ENCODE results near the gene INO80B. TPM values are rescaled to one million over a fixed set of nuclear protein-coding genes. Genes with fewer than 3 reads are reported as not detected.

The INO80B gene
- total and polyA plus RNA-seq, 12 donors: 13.6 to 133 (median 40.0) TPM

DNA sequence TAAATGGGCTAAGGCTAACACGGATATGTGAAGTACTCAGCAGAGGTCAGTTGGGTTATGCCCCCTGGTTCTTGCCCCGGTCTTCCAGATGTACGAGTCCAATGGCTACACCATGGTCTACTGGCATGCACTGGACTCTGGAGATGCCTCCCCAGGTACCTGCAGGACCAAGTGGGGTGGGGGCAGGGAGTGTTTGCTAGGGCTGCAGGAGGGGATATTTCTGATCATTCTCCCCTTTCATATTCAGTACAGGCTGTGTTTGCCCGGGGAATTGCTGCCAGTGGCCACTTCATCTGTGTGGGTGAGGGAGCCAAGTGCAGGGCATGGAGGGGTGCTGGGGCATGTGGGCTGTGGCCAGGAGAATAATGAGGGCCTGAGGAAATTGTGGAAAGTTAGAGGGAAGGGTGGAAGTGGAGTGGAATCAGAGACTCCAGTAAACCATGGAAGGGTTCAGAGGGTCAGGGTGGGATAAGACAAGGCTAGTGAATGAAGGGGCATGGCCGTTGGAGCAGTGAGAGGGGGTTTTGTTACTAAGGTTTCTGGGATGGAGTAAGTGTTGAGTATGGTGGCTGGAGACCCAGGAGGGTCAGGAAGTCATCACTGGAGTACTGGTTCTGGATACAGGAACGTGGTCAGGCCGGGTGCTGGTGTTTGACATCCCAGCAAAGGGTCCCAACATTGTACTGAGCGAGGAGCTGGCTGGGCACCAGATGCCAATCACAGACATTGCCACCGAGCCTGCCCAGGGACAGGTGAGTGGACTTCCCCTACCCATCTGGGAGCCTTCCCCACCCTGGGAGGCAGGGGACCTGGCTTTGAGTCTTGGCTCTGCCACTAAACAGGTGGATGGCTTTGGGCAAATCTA is 31.4 kb upstream of the INO80B start:
- peaks cover 5 to 6% of the 10 kb centered on the region in 2 donors for H3K4me1 ChIP-seq (replicated peaks in 1 of 2)
- H3K27ac ChIP-seq: no peak overlapping the region
- H3K4me3 ChIP-seq: no peak overlapping the region
- H3K36me3 ChIP-seq (replicated peaks in 1 of 2): peaks cover 0 to 27% of the 10 kb centered on the region in 2 donors
- TF ChIP-seq POLR2A (IDR thresholded peaks at IDR 0.05) (no peak), CTCF (IDR thresholded peaks at IDR 0.05) (no peak)
- no peaks in the 10 kb centered on the region for H3K27me3 ChIP-seq
- intact Hi-C loops (cut with DNase I): no loop called here
- WGBS, 4 donors: 80 to 91% (median 87%) methylated on average over 7 to 9 of the region's 9 CpGs
- no peak for DNase-seq
- H3K9me3 ChIP-seq (replicated peaks in 1 of 3): no peaks in the 10 kb centered on the region

- WGBS, 4 donors: 58 to 77% (median 74%) methylated on average over 5 of the region's 5 CpGs
- no peak for TF ChIP-seq POLR2A (IDR thresholded peaks at IDR 0.05)
- no peak for TF ChIP-seq CTCF (IDR thresholded peaks at IDR 0.05)
- no peak for DNase-seq
- H3K4me1 ChIP-seq (replicated peaks in 1 of 2): peaks cover 5 to 6% of the 10 kb centered on the region in 2 donors
- peaks cover 0 to 36% of the 10 kb centered on the region in 2 donors for H3K36me3 ChIP-seq (replicated peaks in 1 of 2)
- H3K4me3 ChIP-seq: no peak overlapping the region
- no peaks in the 10 kb centered on the region for H3K27me3 ChIP-seq
- H3K27ac ChIP-seq: no peak overlapping the region
- intact Hi-C loops (cut with DNase I): no loop called here
- H3K9me3 ChIP-seq (replicated peaks in 1 of 3): no peaks in the 10 kb centered on the region
Measured at GRCh38 chr2:74424139-74424992, 30.5 kb upstream of the INO80B start.

GRCh38 chr2:74424995-74425406 is 29.9 kb upstream of the INO80B start:
- H3K9me3 ChIP-seq (replicated peaks in 1 of 3): no peaks in the 10 kb centered on the region
- H3K4me3 ChIP-seq: no peak overlapping the region
- intact Hi-C loops (cut with DNase I): no loop called here
- peaks cover 0 to 42% of the 10 kb centered on the region in 2 donors for H3K36me3 ChIP-seq (replicated peaks in 1 of 2)
- H3K4me1 ChIP-seq (replicated peaks in 1 of 2): peaks cover 5 to 6% of the 10 kb centered on the region in 2 donors
- H3K27me3 ChIP-seq: no peaks in the 10 kb centered on the region
- no peak overlapping the region for H3K27ac ChIP-seq
- no peak for TF ChIP-seq POLR2A (IDR thresholded peaks at IDR 0.05)
- no peak for TF ChIP-seq CTCF (IDR thresholded peaks at IDR 0.05)
- 73 to 88% (median 84%) methylated on average over 3 to 5 of the region's 5 CpGs for WGBS, 4 donors
- DNase-seq: no peak

- intact Hi-C loops (cut with DNase I): no loop called here
- H3K27me3 ChIP-seq: no peaks in the 10 kb centered on the region
- H3K9me3 ChIP-seq (replicated peaks in 1 of 3): no peaks in the 10 kb centered on the region
- H3K27ac ChIP-seq: no peak overlapping the region
- peaks cover 0 to 47% of the 10 kb centered on the region in 2 donors for H3K36me3 ChIP-seq (replicated peaks in 1 of 2)
- no peak overlapping the region for H3K4me3 ChIP-seq
- DNase-seq: no peak
- H3K4me1 ChIP-seq (replicated peaks in 1 of 2): peaks cover 5 to 6% of the 10 kb centered on the region in 2 donors
- WGBS, 4 donors: 74 to 90% (median 85%) methylated on average over 4 to 7 of the region's 7 CpGs
- TF ChIP-seq POLR2A (IDR thresholded peaks at IDR 0.05): no peak
- TF ChIP-seq CTCF (IDR thresholded peaks at IDR 0.05): no peak
Measured at GRCh38 chr2:74425523-74425922, 29.4 kb upstream of the INO80B start.
